HG02870 (cell line): ENCODE results near the gene URB1.
"Not testable (repeated sequence)": the region's sequence is repeated elsewhere in the genome, so short reads cannot be mapped to it uniquely, and the experiment has no call there.

ENCODE experiments used
- ATAC-seq: cut with Tn5 transposase; IDR thresholded peaks from one replicate; pipeline ENCODE4 v1.9.1; 2021; ENCODE audit warnings: mild to moderate bottlenecking, moderate library complexity; ENCODE audit not compliant: unreplicated experiment

URB1 gene

GRCh38 chr21:32392880-32393676, at the start of gene URB1:
Gene URB1 (minus strand): TSS chr21:32393012. CDS start chr21:32392910, 102 bp downstream.
- peak; percentile 92 for ATAC-seq

GRCh38 chr21:32437729-32438128, 44.9 kb upstream of the URB1 start:
- ATAC-seq: no peak

- not testable (repeated sequence) for ATAC-seq
These were observed 40.3 kb upstream of the URB1 start for GRCh38 chr21:32432982-32433660.

GRCh38 chr21:32427958-32428623, 35.3 kb upstream of the URB1 start:
- ATAC-seq: no peak

GRCh38 chr21:32426592-32427051, 33.8 kb upstream of the URB1 start:
- no peak for ATAC-seq

- ATAC-seq: no peak
These were observed 33.3 kb upstream of the URB1 start for GRCh38 chr21:32426066-32426465.

- no peak for ATAC-seq
These were observed 32.8 kb upstream of the URB1 start for GRCh38 chr21:32425628-32426027.

- no peak for ATAC-seq
These were observed 31.9 kb upstream of the URB1 start for GRCh38 chr21:32424674-32425073.

GRCh38 chr21:32424191-32424535, 31.4 kb upstream of the URB1 start:
- ATAC-seq: no peak

- no peak for ATAC-seq
These were observed 30.7 kb upstream of the URB1 start for GRCh38 chr21:32423320-32424190.

- no peak for ATAC-seq
These were observed 29.3 kb upstream of the URB1 start for GRCh38 chr21:32422064-32422463.

GRCh38 chr21:32418146-32418545, 25.3 kb upstream of the URB1 start:
- ATAC-seq: no peak

GRCh38 chr21:32415451-32416398, 22.9 kb upstream of the URB1 start:
- no peak for ATAC-seq

- ATAC-seq: no peak
These were observed 22.0 kb upstream of the URB1 start for GRCh38 chr21:32414579-32415358.

- ATAC-seq: no peak
These were observed 21.1 kb upstream of the URB1 start for GRCh38 chr21:32413697-32414578.

- no peak for ATAC-seq
These were observed 20.2 kb upstream of the URB1 start for GRCh38 chr21:32413015-32413504.

GRCh38 chr21:32412162-32413014, 19.6 kb upstream of the URB1 start, which contains the start of gene EVA1C:
Gene EVA1C (plus strand): TSS chr21:32412706. CDS start chr21:32412854, 148 bp downstream.
- no peak for ATAC-seq
